Activated T-cell treated with anti-CD3 and anti-CD28 coated beads, Interleukin-2, amount 50 U/mL, for 1 hour (primary cell): Measurements from ENCODE around the gene CNPY4.
A peak's percentile ranks its signal among the peaks of the same experiment; 100 is the strongest.

Experiments used
- DNase-seq: peaks from one replicate; pipeline ENCODE4 v3.0.0-alpha.2; 2020

CNPY4 gene

DNA sequence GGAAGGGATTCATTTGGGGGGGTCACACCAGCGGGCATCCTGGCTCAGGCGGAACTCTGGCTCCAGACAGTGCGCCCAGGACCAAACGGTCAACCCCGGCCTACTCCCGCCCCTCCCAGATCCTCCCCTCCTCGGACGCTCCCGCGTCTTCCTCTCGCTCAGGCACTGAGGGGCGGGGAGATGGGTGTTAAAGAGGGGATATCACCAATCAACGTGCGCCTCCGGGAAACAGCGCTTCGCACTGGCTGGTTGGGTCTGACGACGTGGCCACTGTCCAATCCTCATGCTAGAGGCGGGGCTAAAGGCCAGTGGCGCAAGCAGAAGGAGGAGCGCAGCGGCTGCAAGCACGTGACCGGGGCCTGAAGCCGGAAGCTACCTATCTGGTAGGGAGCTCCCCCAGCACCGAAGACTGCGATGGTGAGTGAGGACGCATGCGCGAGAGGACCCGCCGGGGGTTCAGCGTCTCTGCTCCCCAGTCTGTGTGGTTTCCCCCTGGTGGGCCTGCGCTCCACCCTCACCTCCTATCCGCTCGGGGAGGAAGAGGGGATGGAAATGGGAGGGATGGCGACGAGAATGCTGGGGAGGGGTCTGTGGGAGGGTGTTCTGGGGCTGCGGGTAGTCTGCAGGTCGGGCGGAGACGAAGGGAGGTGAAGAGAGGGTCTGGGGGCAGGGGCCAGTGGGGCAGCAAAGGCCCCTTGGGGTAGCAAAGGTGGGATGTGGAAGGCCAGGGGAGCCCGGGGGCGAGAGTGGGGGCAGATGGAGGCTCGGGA is 29.3 kb downstream of the CNPY4 start, which contains the start of gene LAMTOR4:
Gene LAMTOR4 (plus strand): TSS at position 360 of the 770 bp plus-strand sequence. CDS start 55 bp downstream, at position 415.
- DNase-seq, result peak; percentile 94

DNA sequence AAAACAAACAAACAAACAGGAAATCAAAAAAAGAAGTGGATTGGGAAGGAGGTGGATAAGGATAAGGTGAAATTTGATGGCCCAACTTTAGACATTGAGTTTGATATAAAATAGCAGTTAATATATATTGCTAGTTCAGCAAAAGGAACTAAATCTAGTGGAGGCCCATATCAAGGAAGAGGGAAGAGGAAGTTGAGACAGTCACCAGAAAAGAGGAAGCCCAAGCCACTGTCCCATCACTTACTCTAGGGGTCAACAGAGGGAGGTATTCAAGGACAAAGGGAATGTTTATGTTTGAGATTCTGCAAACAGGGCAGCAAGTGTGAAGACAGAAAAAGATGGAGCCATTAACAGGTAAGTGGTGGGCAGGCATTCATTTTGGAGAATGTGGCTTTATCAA is 33.0 kb downstream of the CNPY4 start:
- no peak for DNase-seq

DNA sequence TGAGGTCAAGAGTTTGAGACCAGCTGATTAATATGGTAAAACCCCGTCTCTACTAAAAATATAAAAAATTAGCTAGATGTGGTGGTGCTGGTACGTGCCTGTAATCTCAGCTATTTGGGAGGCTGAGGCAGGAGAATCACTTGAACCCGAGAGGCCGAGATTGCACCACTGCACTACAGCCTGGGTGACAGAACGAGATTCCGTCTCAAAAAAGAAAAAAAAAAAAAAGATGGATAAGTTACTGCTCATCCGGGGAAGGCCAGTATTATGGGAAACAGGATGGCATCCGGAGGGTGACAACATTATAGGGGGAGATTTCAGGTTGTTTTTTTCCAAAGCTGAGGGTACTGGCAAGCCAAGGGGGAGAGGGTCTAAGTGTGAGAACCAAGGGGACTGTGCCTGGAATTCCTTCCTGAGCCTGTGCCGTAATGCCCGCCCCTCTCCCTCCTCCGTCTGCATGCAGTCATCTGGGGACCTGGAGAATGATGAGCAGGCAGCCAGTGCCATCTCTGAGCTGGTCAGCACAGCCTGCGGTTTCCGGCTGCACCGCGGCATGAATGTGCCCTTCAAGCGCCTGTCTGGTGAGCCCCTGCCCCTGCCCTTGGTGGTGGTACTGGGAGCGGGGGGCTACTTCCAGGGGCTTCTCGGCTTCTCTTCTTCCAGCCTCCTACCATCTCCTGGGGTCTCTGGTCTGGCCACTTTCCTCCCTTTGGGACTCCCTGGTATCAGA is 33.7 kb downstream of the CNPY4 start:
- no peak for DNase-seq

DNA sequence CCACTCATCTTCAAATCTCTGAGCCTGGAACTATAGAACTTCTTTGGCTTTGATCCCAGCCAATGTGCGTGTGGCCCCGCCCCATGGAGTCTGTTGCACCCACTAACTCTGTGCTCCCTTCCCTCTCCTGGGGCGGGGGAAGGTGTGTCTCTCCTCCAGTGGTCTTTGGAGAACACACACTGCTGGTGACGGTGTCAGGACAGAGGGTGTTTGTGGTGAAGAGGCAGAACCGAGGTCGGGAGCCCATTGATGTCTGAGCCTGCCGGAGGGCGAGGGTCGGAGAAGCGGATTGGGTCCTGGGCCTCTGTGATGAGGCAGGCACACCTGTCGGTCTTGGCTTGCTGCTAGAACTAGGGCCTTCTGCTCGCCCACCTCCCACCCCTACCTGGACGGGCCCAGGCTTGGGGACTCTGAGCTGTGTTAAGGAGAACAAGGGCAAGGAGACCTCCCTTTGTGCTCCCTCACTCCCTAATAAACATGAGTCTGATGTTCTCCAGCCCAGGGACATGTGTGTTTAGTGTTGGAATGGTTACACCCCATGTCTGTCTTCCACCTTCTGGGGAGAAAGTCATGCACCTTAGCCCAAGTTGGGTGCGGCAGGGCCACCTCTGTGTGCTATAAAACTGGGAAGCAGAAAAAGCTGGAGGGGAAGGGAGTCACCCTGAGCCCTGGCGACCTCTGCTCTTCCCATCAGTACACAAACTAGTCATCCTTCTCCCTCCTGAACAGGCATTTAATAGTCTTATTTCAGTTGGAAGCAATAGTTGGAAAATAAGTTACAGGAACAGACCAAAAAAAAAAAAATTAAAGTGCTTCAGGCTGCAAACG is 34.5 kb downstream of the CNPY4 start:
- no peak for DNase-seq

DNA sequence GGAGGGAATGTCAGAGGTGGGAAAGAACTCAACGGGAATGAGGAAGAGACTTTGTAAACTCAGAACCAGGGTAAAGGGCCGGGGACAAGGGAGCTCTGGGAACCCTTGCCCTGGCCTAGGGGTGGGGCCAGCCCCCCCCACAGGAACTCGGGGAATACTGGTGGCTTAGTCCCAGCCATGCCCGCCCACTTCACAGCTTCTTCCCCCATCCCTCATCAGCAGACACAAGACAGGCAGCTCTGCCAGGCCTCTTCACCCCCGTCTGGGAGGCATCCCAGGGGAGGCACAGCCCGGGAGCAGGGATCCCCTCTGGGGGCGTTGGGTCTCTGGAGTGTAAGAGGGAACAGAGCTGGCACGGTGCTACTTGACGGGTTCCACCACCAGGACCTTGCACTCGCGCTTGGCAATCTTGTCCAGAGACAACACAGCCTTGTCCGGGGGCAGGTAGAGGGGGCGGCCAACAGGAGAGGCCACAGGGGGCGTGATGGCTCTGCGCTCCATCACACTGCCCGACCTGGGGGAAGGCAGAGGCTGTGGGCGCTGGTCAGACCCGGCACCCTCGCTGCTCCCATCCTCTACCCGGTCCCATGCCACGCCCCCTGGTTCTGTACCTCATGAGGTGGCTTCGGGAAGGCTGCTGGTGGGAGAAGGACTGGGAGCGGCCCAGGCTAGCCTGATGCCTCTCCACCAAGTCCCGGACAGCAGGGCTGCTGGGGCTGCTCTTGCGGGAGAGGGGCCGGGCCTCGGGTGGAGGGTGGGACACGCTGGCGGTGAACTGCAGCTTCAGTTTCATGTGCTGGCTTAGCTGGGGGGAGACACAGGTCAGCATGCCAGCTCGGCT is 35.4 kb downstream of the CNPY4 start:
- no peak for DNase-seq

DNA sequence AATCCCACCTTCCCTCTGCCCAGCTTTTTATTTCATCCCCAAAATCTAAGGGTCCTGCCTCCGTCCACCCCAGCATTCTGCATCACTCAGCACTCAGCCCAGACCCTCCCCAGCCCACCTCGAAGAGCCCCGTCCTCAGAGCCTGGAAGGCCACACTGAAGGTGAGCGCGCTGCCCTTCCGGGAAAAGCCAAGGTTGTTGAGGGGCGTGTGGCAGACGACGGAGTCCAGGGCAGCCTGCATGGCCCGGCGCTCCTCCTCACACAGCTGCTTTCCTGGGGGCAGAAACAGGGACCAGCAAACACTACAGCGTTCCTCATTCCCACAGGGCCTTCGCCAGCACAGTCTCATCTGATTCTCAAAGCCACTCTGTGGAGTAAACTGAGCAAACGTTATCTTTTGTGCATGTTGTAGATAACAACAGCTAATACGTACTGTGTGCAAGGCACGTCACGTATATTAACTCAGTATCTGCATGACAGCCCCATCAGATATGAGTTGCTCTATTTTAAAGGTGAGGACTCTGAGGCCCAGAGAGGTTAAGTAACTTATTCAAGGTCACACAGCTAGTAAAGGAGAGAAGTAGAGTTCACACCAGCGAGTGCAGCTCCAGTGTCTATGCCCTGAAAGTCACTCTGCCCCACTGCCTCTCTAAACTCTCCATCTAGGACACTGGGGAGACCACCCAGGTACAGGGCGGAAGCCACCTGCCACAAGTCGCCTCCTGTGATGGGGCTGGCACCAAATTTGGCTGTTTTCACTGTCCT is 36.3 kb downstream of the CNPY4 start:
- no peak for DNase-seq

DNA sequence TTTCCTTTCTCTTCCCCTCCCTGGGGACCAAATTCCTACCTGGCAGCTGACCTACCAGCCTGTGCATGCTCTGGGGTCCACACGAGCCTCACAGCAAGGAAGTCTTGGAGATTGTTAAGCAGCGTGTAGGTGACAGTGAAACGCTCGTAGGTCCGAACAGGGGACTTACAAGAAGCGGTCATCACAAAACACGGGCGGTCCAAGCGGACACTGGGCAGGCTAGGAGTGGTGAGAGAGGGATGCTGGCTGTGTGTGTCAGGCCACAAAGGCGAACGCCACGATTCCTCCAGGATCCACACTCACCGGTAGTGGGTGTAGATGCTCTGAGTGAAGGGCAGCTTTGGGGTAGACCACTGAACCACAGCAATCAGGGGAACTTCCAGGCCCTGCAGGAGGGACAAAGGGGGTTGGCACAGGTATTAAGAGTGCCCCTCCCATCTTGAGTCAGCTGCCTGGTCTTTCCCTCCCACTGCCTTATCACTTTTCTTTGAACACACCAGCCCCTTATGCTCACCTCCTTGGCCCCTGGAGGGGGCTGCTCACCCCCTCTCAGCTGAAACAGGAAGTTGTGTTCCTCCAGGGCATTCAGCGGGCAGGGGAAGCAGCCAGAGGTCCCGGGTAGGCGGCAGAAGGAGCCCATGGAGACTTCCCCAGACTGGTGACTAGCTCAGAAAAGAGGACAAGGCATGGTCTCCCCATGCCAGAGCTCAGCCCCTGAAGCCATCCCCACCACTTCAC is 37.1 kb downstream of the CNPY4 start:
- no peak for DNase-seq

DNA sequence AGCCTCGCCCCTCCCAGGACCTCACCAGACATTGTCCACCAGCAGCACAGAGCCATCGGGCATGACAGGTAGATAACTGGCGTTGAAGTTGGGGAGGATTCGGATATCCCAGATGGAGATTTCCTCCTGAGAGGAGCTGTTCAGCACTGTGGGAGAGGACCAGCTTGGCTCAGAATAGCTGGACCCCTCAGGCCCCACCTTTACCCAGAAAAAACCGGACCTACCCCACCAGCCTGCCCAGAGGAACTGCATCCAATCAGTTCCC is 37.6 kb downstream of the CNPY4 start:
- no peak for DNase-seq

DNA sequence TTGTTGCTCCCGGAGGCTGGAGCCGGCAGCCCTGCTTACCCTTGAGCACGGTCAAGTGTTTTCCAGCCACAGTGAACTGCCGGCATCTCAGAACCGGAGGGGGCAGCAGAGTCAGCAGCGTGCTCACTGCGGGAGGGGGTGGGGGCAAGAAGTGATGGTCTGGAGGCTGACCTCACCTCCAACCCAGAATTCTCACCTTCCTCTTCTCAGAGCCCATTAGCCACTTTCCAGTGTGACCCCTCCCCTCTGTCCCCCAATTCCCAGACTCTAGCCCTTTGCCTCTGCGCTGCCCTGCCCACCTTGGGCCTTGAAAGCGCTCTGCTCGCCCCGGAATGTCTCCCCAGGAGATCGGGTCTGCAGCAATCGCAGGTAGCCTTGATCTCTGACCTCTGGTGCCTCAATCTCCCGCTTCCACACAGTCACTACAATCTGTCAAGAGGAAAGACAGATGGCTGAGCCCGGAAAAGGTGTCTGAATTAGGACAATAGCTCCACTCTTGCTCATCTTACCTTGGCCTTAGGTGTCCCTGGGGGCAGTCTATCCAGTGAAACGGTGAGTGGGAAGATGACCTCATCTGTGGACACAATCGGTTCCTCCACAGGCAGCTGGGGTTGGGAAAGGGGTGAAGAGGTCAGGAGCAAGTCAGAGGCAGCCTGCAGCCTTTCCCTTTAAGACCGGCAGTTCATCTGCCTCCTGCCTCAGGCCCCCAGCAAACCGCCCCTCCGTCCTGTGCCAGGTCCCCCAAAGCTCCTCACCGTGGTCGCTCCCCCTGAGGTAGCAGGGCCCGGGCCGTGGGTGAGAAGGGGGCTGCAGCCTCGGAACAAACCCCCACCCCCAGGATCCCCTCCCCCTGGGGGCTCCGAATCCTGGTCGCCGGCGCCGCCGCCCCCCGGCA is 38.1 kb downstream of the CNPY4 start:
- DNase-seq, result no peak

DNA sequence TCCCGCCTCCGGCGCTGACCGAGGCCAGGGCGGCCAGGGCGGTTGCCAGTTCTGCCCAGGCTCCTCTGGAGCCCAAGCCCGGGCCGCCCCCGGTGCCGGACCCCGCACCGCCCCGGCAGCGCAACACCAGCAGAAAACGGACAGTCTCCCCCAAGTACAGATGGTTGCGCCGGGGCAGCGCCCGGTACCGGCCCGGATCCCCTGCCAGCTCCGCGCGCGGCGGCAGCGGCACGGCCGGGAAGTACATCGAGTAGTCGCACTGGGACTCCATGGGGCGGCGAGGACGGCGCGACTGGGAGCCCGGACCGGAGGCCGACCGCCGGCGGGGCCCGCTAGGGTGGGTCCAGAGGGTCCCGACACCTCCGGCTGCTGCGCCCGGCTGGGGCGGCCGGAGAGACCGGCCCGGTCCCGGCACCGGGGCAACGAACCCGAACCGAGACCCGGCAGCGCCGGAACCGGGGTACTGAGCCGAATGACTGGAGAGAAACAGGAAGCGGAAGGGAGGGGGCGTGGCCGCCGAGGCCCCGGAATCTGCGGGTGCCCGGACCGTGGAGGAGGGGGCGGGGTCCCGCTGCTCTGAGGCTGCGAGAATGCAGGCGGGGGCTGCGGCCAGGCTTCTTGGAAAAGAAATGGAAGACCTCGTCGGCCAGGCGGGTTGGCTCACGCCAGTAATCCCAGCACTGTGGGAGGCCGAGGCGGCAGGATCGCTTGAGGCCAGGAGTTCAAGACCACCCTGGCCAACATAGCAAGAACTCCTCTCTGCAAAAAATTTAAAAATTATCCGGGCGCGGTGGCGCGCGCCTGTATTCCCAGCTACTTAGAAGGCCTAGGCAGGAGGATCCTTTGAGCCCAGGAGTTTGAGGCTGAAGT is 39.0 kb downstream of the CNPY4 start, which contains the start of gene TRAPPC14:
Gene TRAPPC14 (minus strand): TSS at position 495 of the 870 bp plus-strand sequence. CDS start 224 bp downstream, at position 271.
- peak; percentile 92 for DNase-seq

DNA sequence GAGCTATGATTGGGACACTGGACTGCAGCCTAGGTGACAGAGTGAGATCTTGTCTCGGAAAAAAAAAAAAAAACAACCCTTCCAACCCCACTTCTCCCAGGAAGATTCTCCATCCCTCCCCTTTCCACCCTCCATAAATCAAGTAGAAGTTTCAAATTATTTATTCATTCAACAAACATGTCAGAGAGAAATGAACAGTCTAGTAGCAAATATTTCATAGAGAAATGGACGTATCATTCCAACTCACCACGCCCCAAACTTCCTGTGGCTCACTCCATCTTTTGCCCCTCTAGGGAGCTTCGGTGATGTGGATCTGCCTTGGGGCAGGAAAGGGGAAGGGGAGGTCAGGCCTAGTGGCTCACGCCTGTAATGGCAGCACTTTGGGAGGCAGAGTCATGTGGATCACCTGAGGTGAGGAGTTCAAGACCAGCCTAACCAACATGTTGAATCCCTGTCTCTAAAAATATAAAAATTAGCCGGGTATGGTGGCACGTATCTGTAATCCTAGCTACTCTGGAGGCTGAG is 39.7 kb downstream of the CNPY4 start:
- no peak for DNase-seq

DNA sequence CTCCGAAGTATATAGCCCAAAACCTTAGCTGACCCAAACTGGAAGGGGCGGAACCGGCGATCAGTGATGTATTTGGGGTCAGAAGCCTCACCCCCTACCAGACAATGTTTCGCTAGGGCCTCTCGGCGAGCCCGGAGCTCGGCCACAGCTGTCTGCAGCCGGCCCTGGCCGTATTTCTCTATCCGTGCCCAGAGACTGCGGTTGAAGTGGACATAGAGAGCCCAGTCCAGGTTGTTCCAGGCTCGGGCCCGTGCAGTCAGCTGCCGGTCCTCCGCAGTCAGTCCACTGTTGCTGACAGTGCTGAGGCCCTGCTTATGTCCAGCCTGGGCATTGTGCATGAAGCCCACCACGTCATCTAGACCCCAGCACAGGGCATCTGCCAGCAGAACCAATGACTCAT is 40.6 kb downstream of the CNPY4 start:
- no peak for DNase-seq

DNA sequence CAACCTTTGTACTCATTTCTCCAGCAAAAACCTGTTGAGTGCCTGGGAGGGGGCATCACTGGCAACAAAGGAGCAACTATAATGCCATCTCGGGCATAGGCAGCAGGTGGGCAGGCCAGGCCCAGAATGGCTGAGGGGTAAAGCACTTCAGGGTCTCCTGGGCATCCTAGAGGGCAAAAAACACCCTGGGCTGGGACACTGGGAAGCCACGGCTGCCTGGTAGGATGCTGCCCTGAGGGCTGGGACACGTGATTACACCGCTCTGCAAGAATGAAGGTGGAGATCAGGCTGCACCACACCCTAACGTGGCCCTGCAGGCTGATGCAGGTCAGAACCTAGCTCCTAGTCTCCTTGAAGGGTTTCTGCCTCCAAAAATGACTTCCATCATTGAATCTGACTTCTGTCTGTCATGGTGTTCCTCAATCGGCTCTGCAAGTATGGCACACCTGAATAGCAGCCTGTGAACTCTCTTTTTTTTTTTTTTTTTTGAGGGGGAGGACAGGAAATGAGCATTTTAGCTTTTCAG is 43.6 kb downstream of the CNPY4 start:
- DNase-seq, result no peak

DNA sequence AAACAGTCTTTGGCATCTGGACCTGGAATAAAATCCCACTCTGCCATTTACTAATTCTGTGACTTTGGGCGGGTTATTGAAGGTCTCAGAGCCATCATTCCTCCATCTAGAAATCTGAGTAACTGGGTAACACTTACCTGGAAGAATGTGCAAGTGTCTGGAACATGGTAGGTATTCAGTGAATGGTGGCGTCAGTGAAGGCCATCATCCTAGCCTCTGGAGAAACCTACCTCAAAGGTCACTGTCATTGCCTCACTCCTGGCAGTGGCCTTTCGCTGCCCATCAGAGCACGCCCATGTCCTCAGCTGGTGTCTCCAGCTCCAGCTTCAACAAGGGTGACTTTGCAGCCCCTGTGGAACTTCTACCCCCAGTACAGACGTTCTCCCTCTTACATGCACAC is 44.4 kb downstream of the CNPY4 start:
- no peak for DNase-seq

DNA sequence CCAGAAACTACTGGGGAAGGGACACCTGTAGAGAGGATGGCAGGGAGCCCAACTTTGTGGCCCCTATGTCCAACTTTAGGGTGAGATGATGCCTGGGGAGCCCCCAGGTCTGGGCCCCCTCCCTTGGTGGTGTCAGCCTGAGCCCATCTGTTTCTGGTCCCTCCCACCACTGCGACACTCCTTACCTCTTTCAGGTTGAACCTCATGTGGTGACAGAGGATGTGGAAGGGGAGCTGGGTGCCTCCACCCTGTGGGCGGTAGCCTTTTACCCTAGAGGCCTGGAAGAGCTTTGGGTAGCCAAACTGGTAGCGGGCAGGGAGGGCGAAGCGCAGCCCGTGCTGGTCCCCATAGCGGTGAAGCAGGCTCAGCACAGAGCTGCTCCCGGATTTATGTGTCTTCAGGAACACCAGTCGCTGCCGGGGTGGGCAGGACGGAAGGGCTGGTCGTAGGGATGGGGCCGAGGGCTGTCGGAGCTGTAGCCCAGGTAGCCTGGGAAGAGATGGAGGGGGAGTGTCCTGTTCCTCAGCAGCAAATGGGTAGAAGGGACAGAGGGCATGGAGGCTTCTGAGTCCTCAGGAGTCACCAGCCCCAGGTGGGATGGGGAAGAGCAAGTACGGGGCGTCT is 47.0 kb downstream of the CNPY4 start:
- peak; percentile 44 for DNase-seq

DNA sequence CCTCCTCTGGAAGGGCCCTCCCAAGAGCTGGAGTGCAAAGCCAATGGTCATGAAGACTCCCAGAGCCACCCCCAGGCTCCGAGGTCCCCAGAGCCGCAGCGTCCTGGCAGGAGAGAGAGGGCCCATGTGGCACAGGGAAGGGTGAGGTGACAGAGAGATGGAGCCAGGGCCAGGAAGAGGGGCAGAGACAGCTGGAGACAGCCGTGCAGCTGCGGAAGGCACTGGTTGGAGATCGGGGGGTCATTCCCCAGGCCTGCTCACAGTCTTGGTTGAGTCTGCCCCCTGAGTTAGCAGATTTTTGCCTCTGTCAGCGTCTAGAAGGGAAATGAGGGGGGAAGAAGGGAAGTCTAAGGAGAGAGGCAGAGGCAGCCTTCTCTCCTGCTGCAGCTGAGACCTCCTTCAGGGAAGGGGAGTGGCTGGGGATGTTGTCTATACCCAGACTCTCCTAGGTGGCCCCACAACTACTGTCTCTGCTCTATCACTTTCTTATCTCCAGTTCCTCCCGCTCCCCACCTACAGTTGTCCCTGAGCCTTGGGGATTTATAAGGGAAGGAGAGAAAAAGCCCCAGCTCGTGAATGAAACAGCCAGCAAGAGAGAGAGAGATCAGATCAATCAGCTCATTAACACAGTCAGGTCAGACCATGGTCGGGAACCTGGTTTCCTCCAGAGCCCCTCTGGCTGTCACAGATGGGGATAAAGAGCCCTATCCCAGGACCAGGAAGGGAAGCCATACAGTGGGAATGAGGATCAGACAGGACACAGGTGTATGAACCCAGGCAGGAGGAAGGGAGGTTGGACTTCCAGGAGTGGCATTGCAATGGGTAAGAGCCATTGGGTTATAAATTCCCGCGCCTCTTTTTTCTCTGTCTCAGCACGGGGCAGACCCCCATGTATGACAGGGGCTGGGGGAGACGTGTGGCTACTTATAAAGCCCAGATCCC is 47.8 kb downstream of the CNPY4 start:
- DNase-seq, result no peak

DNA sequence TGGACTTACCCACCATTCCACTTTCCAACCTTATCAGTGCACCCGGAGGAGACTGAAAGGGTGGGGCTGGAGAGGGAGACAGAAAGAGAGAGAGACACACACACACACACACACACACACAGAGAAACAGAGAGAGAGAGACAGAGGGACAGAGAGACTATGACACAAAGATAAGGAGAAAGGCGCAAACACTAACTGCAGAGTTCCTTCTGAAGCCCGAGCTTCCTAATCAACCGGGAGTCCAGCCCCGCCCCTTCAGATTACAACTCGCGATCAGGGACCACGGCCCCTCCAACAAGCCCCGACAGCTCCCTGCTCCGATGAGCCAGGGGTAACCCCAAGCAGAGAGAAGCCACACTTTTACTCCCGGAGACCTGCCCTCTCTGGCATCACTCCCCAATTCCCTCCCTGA is 48.5 kb downstream of the CNPY4 start:
- DNase-seq, result no peak
